Measurements from ENCODE around the gene SLC1A7.

GRCh38 chr1:53082826-53083455 is 59.5 kb downstream of the SLC1A7 start:
- no peak for TF ChIP-seq GATA2 (IDR thresholded peaks at IDR 0.05; ENCODE audit: low read depth, low read length)
- no peak for TF ChIP-seq GATA3 (IDR thresholded peaks at IDR 0.05; ENCODE audit: low read depth, low read length)

All from SH-SY5Y (cell line).